Bronchial epithelial cell (primary cell): ENCODE data around the gene IGF1. TPM values are rescaled to one million over a fixed set of nuclear protein-coding genes. Genes with fewer than 3 reads are reported as not detected.

Experiments used
- DNase-seq: peaks from one replicate; pipeline ENCODE4 v3.0.0-alpha.2; 2010; ENCODE audit warnings: low read depth
- FAIRE-seq: peaks from 2 replicates; lab custom pipeline; 2011; peaks lifted over from hg19 to GRCh38; lab: Jason Lieb, UNC
- H3K27me3 ChIP-seq: 2 replicates; pipeline ENCODE4 v1.5.1; 2011; ENCODE audit warnings: low read length; ENCODE audit not compliant: control insufficient read depth, insufficient read depth
- H3K36me3 ChIP-seq: 2 replicates; pipeline ENCODE4 v1.5.1; 2011; ENCODE audit warnings: low read length; ENCODE audit not compliant: control insufficient read depth, insufficient read depth
- H3K4me3 ChIP-seq: 2 replicates; pipeline ENCODE4 v1.5.1; 2011; ENCODE audit warnings: mild to moderate bottlenecking, low read depth, low read length, control low read depth
- total RNA-seq: library from RNA; depleted of rRNA; stranded (reverse); fragments of >200 nt; gene quantifications from 2 replicates; pipeline ENCODE4 v1.2.1, GENCODE V29; 2014
- TF ChIP-seq, protein P1 (sequence below): IDR thresholded peaks from 2 replicates; pipeline ENCODE4 v1.5.1; 2011; ENCODE audit warnings: mild to moderate bottlenecking, moderate library complexity, low read length, control low read depth, inconsistent platforms; ENCODE audit not compliant: insufficient read depth, severe bottlenecking

The IGF1 gene
- total RNA-seq, 1 donor from 2014 or later, result 0.26 TPM

DNA sequence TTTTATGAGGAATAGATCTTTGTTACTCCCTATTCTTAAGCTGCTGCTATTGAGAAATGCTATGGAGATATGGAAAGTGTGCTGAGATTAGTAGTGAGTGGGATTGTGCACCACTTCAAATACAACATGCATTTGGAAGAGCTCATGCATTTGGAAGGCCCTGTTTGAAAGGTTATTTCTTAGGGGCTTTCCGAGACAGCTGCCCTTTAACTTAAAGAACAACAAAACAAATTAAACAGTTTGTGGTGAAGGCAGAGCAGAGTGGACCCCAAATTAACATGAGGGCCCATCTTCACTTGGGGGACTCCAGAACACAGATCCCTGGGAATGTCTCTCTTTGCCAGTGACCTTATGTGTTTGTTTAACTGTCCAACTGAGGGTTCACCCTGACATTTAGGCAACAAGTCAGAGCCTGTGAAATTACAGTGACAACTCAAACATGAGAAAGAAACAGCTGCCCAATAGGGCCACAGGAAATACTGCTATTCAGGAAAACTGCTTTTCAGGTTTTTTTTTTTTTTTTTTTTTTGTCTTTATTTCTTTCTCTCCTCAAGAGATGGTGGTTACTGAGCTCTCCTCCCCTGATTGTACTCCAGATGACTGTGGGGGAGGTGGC is 41.4 kb upstream of the IGF1 start:
- Histone ChIP-seq H3K36me3 (no peaks in the 10 kb centered on the region), H3K4me3 (no peak overlapping the region), H3K27me3 (no peaks in the 10 kb centered on the region)
- TF ChIP-seq, protein P1, sequence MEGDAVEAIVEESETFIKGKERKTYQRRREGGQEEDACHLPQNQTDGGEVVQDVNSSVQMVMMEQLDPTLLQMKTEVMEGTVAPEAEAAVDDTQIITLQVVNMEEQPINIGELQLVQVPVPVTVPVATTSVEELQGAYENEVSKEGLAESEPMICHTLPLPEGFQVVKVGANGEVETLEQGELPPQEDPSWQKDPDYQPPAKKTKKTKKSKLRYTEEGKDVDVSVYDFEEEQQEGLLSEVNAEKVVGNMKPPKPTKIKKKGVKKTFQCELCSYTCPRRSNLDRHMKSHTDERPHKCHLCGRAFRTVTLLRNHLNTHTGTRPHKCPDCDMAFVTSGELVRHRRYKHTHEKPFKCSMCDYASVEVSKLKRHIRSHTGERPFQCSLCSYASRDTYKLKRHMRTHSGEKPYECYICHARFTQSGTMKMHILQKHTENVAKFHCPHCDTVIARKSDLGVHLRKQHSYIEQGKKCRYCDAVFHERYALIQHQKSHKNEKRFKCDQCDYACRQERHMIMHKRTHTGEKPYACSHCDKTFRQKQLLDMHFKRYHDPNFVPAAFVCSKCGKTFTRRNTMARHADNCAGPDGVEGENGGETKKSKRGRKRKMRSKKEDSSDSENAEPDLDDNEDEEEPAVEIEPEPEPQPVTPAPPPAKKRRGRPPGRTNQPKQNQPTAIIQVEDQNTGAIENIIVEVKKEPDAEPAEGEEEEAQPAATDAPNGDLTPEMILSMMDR, result no peak
- FAIRE-seq (no peak), DNase-seq (no peak)

GRCh38 chr12:102518871-102519270 is 38.5 kb upstream of the IGF1 start:
- DNase-seq (no peak), FAIRE-seq (no peak)
- TF ChIP-seq, protein P1, result no peak
- no peaks in the 10 kb centered on the region for H3K36me3 ChIP-seq
- no peaks in the 10 kb centered on the region for H3K27me3 ChIP-seq
- no peak overlapping the region for H3K4me3 ChIP-seq

GRCh38 chr12:102514696-102515095 is 34.3 kb upstream of the IGF1 start:
- no peak overlapping the region for H3K4me3 ChIP-seq
- TF ChIP-seq, protein P1, result no peak
- H3K36me3 ChIP-seq, result no peaks in the 10 kb centered on the region
- no peaks in the 10 kb centered on the region for H3K27me3 ChIP-seq
- DNase-seq (no peak), FAIRE-seq (no peak)

DNA sequence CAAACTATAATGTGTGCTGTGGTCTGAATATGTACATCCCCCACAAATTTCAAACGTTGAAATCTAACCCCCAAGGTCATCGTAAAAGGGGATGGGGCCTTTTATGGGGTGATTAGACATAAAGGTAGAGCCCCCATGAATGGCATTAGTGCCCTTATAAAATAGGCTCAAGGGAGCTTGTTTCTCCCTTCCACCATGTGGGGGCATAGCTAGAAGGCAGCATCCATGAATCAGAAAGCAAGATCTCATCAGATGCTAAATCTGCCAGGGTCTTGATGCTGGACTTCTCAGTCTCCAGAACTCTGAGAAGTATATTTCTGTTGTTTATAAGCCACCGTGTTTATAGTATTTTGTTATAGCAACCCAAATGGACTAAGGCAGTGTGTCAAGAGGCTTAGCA is 33.4 kb upstream of the IGF1 start:
- TF ChIP-seq, protein P1, result no peak
- no peaks in the 10 kb centered on the region for H3K36me3 ChIP-seq
- FAIRE-seq, result no peak
- DNase-seq, result no peak
- H3K4me3 ChIP-seq, result no peak overlapping the region
- H3K27me3 ChIP-seq, result no peaks in the 10 kb centered on the region

- FAIRE-seq, result no peak
- H3K27me3 ChIP-seq, result no peaks in the 10 kb centered on the region
- no peak overlapping the region for H3K4me3 ChIP-seq
- DNase-seq, result no peak
- TF ChIP-seq, protein P1, result no peak
- H3K36me3 ChIP-seq, result no peaks in the 10 kb centered on the region
These were observed 32.9 kb upstream of the IGF1 start for GRCh38 chr12:102513272-102513671.

DNA sequence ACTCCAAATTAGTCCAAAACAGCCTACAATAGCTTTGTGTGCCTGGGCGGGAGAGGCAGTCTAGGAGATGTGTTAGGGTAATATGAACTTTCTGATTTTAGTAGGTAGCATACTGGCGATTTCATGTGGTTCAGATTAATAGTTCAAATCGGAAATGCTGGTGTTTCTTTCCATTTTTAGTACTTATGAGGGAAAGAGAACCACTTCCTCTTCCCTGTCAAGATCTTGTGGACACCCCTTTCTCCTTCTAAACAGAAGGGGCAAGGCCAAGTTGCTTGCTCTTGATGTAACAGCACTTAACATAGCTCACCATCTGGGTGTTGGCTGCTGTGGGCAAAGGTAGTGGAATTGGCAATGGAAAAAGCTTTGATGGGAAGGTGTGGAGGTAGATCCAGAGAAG is 32.2 kb upstream of the IGF1 start:
- no peak for FAIRE-seq
- TF ChIP-seq, protein P1, result no peak

More for the DNA sequence above, 32.2 kb upstream of the IGF1 start:
- Histone ChIP-seq H3K27me3 (no peaks in the 10 kb centered on the region), H3K36me3 (no peaks in the 10 kb centered on the region), H3K4me3 (no peak overlapping the region)
- DNase-seq, result no peak
